Measurements from ENCODE around the gene TRAM1L1.

Gene TRAM1L1

GRCh38 chr4:117084866-117085701, at the start of gene TRAM1L1:
TSS of gene TRAM1L1 (minus strand) at chr4:117085576. CDS start at chr4:117085393, 183 bp downstream.
- peak; percentile 64 for DNase-seq (ENCODE audit: low spot score)

GRCh38 chr4:117134386-117134785, 49.0 kb upstream of the TRAM1L1 start:
- peak; percentile 38 for DNase-seq (ENCODE audit: low spot score)

DNA sequence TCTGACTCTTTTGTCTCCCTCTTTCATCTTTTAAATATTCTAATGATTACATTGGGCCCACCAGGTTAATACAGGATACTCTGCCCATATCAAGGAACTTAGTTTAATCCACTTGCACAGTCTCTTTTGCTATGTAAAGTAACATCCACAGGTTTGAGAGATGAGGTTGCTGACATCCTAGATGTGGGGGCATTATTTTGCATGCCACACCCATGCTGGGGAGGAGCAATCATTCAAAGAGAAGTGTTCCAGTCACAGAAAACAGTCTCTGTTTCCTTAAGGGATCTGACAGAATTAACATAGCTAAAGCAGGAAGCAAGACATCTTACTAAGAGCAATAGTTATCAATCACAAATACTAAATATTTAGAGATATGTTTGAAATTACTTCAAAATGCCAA, 11.5 kb upstream of the TRAM1L1 start:
- DNase-seq (ENCODE audit: low spot score), result no peak

DNA sequence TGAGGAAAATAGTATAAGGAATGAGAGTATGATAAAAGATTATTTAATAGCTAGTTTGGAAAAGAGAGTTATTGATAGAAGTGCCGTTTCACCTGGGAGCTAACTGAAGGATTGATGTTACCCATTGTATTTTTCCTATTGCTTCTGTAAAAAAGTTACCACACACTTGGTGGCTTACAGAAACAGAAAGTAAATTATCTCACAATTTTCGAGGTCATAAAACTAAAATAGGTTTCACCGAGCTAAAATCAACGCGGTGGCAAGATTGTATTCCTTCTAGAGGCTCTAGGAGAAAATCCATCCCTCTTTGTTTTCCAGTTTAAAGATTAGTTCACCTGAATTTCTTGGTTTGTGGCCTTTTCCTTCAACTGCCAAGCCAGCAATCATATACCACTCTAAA, 11.1 kb upstream of the TRAM1L1 start:
- no peak for DNase-seq (ENCODE audit: low spot score)

GRCh38 chr4:117093571-117093970, 8.2 kb upstream of the TRAM1L1 start:
- no peak for DNase-seq (ENCODE audit: low spot score)

- DNase-seq (ENCODE audit: low spot score), result no peak
Measured at GRCh38 chr4:117077760-117078159, 7.6 kb downstream of the TRAM1L1 start.

DNA sequence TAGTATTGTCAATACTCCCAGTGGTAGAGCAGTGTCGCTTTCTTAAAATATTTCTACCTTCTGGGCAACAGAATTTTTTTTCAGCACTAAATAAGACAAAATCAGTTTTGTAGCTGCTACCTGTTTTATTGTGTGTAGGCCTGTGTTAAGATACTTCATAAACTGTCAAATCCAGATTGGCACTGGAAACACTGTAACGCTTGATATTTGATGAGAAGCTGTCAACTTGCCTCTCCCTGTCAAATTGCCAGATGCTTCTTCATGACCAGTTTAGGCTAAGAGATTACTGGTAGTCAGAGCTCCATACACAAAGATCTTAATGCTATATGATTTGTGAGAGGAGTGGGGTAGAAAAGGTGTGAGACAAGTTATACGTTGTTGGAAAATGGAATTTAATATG, 17.3 kb downstream of the TRAM1L1 start:
- no peak for DNase-seq (ENCODE audit: low spot score)

GRCh38 chr4:117063961-117064696, 21.2 kb downstream of the TRAM1L1 start:
- DNase-seq (ENCODE audit: low spot score), result peak; percentile 2

DNA sequence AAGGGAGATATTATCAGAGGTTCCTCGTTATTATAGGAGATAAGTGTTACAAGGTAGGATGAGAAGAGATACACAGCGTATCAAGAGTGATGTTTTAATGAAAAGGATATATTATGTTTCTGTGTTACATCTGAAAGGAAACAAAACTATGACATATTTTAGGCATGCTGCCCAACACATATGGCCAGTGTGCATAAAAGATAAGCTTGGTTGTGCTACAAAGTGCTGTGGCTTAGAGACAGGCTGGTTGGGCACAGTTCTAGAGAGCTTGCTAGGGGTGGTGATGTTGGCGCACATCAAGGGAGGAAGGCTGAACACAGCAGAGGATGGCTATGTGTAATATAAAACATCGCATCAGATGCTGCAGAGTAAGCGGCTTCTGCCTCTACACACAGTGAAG, 42.4 kb downstream of the TRAM1L1 start:
- no peak for DNase-seq (ENCODE audit: low spot score)

Data from kidney capillary endothelial cell (primary cell).